H1 (cell line): ENCODE results near the gene ZDHHC24. TPM values are rescaled to one million over a fixed set of nuclear protein-coding genes. Genes with fewer than 3 reads are reported as not detected.

ENCODE experiments used
- CTCF ChIA-PET: fragments of 300-600 bp; sonication (Branson Sonifier 250); formaldehyde crosslinking; loops from one replicate; lab custom pipeline; 2021; ENCODE audit not compliant: partially characterized antibody; lab: Charles Lee
- POLR2A ChIA-PET: fragments of 300-600 bp; sonication (Branson Sonifier 250); formaldehyde crosslinking; loops from one replicate; lab custom pipeline; 2021; ENCODE audit warnings: inconsistent platforms; ENCODE audit not compliant: partially characterized antibody; lab: Charles Lee
- DNase-seq, 2 experiments: peaks; one replicate each; pipeline versions ENCODE4 v3.0.0 to v3.0.0-alpha.2; 2010 to 2022; ENCODE audit warnings: low spot score in 2 of 2, low read depth in 1 of 2, mixed read lengths in 1 of 2
- FAIRE-seq: peaks from 2 replicates; lab custom pipeline; 2011; peaks lifted over from hg19 to GRCh38; lab: Jason Lieb, UNC
- H2AFZ ChIP-seq: 2 replicates; pipeline ENCODE4 v1.8.1; 2012; ENCODE audit warnings: low read length, inconsistent platforms
- H2AK5ac ChIP-seq: 2 replicates; pipeline ENCODE4 v1.6.1; 2013; ENCODE audit warnings: low read depth, low read length
- H2BK120ac ChIP-seq: replicated peaks from 2 replicates; pipeline ENCODE3; 2013; ENCODE audit warnings: low read depth, low read length, inconsistent platforms
- H2BK12ac ChIP-seq: 2 replicates; pipeline ENCODE4 v1.6.1; 2013; ENCODE audit warnings: low read depth, low read length
- H2BK15ac ChIP-seq: 2 replicates; pipeline ENCODE4 v1.6.1; 2013; ENCODE audit warnings: low read length
- H2BK20ac ChIP-seq: 2 replicates; pipeline ENCODE4 v1.6.1; 2013; ENCODE audit warnings: low read length
- H2BK5ac ChIP-seq: 2 replicates; pipeline ENCODE4 v1.6.1; 2013; ENCODE audit warnings: low read depth, low read length
- H3K14ac ChIP-seq: 2 replicates; pipeline ENCODE4 v1.6.1; 2013; ENCODE audit warnings: inconsistent platforms; ENCODE audit not compliant: insufficient read length
- H3K18ac ChIP-seq: 2 replicates; pipeline ENCODE4 v1.6.1; 2013; ENCODE audit warnings: low read length; ENCODE audit errors: extremely low read depth
- H3K23ac ChIP-seq: 2 replicates; pipeline ENCODE4 v1.6.1; 2013; ENCODE audit warnings: inconsistent platforms; ENCODE audit not compliant: insufficient read length
- H3K23me2 ChIP-seq: 2 replicates; pipeline ENCODE4 v1.6.1; 2013; ENCODE audit warnings: low read depth, low read length
- H3K27ac ChIP-seq: 2 replicates; pipeline ENCODE4 v1.6.1; 2011; ENCODE audit warnings: low read depth, low read length, inconsistent platforms
- H3K27me3 ChIP-seq, 4 experiments: replicated peaks in 1 of 4; 1 replicate in 1 of 4; 2 replicates in 3 of 4; pipeline versions ENCODE4 v1.6.1 to v1.8.1; 2011 to 2013; ENCODE audit warnings: low read length in 3 of 4, mild to moderate bottlenecking in 3 of 4, inconsistent platforms in 2 of 4, mixed read lengths in 2 of 4, moderate library complexity in 1 of 4; ENCODE audit not compliant: control insufficient read depth in 3 of 4, insufficient read depth in 3 of 4; ENCODE audit errors: extremely low read depth in 1 of 4
- H3K36me3 ChIP-seq, 4 experiments: 2 replicates each; pipeline versions ENCODE4 v1.6.1 to v1.8.1; 2011 to 2013; ENCODE audit warnings: mild to moderate bottlenecking in 4 of 4, low read length in 3 of 4, moderate library complexity in 2 of 4, control low read depth in 1 of 4, inconsistent platforms in 1 of 4; ENCODE audit not compliant: insufficient read depth in 4 of 4, control insufficient read depth in 2 of 4
- H3K4ac ChIP-seq: replicated peaks from 2 replicates; pipeline ENCODE3; 2013; ENCODE audit warnings: low read length, low read depth, mixed read lengths, inconsistent platforms; ENCODE audit not compliant: insufficient read length
- H3K4me1 ChIP-seq, 4 experiments: replicated peaks in 1 of 4; 1 replicate in 1 of 4; 2 replicates in 3 of 4; pipeline versions ENCODE4 v1.6.1 to v1.8.1; 2011 to 2013; ENCODE audit warnings: low read length in 3 of 4, inconsistent platforms in 2 of 4, mixed read lengths in 1 of 4; ENCODE audit not compliant: insufficient read depth in 4 of 4, control insufficient read depth in 3 of 4
- H3K4me2 ChIP-seq, 2 experiments: 2 replicates each; pipeline versions ENCODE4 v1.6.1 to v1.8.1; 2011 to 2013; ENCODE audit warnings: low read depth in 2 of 2, low read length in 2 of 2, control low read depth in 1 of 2, inconsistent platforms in 1 of 2, mild to moderate bottlenecking in 1 of 2; ENCODE audit not compliant: insufficient read depth in 1 of 2
- H3K4me3 ChIP-seq, 4 experiments: fragments of 200-600, 300-600 bp in 1 of 4; sonication (generic), shearing (Covaris generic), sonication (Bioruptor Twin) in 1 of 4; 2 replicates each; pipeline versions ENCODE4 v1.5.1 to v1.8.1; 2011 to 2016; ENCODE audit warnings: low read length in 4 of 4, low read depth in 3 of 4, control low read depth in 2 of 4, inconsistent platforms in 2 of 4, mild to moderate bottlenecking in 2 of 4, mixed read lengths in 1 of 4, moderate library complexity in 1 of 4; ENCODE audit not compliant: insufficient read depth in 2 of 4; ENCODE audit errors: extremely low read depth in 1 of 4
- H3K56ac ChIP-seq: replicated peaks from 2 replicates; pipeline ENCODE3; 2013; ENCODE audit warnings: low read depth, mild to moderate bottlenecking, mixed read lengths, low read length, inconsistent platforms; ENCODE audit not compliant: insufficient read length
- H3K79me1 ChIP-seq: 2 replicates; pipeline ENCODE4 v1.6.1; 2013; ENCODE audit warnings: low read depth, low read length, control low read depth
- H3K79me2 ChIP-seq, 2 experiments: 2 replicates each; pipeline versions ENCODE4 v1.6.1 to v1.8.1; 2012 to 2013; ENCODE audit warnings: low read length in 2 of 2, mild to moderate bottlenecking in 2 of 2, inconsistent platforms in 1 of 2; ENCODE audit not compliant: insufficient read depth in 2 of 2, control insufficient read depth in 1 of 2
- H3K9ac ChIP-seq, 4 experiments: replicated peaks in 1 of 4; 1 replicate in 1 of 4; 2 replicates in 3 of 4; pipeline versions ENCODE4 v1.6.1 to v1.8.1; 2011 to 2013; ENCODE audit warnings: low read depth in 3 of 4, low read length in 3 of 4, control low read depth in 2 of 4, mild to moderate bottlenecking in 2 of 4, moderate library complexity in 2 of 4, inconsistent platforms in 1 of 4; ENCODE audit errors: extremely low read depth in 1 of 4
- H3K9me3 ChIP-seq, 2 experiments: 2 replicates each; pipeline versions ENCODE4 v1.6.1 to v1.8.1; 2012 to 2013; ENCODE audit warnings: mild to moderate bottlenecking in 2 of 2, moderate library complexity in 2 of 2, control low read depth in 1 of 2, inconsistent platforms in 1 of 2, low read depth in 1 of 2, low read length in 1 of 2, mixed read lengths in 1 of 2; ENCODE audit not compliant: insufficient read depth in 2 of 2
- H4K20me1 ChIP-seq, 2 experiments: replicated peaks in 1 of 2; 2 replicates each; pipeline versions ENCODE3 to v1.8.1; 2011 to 2013; ENCODE audit warnings: inconsistent platforms in 2 of 2, low read length in 2 of 2, mild to moderate bottlenecking in 1 of 2; ENCODE audit not compliant: insufficient read depth in 2 of 2, control insufficient read depth in 1 of 2
- H4K5ac ChIP-seq: 2 replicates; pipeline ENCODE4 v1.6.1; 2013; ENCODE audit warnings: low read length, low read depth, mixed read lengths, inconsistent platforms; ENCODE audit not compliant: insufficient read length
- H4K8ac ChIP-seq: 2 replicates; pipeline ENCODE4 v1.8.0; 2013; ENCODE audit warnings: mild to moderate bottlenecking, moderate library complexity, low read length, inconsistent platforms; ENCODE audit not compliant: insufficient read depth; ENCODE audit errors: extremely low read depth
- H4K91ac ChIP-seq: replicated peaks from 2 replicates; pipeline ENCODE3; 2013; ENCODE audit warnings: low read length, mixed read lengths, inconsistent platforms; ENCODE audit not compliant: insufficient read length
- ATF2 ChIP-seq: IDR thresholded peaks from 2 replicates; pipeline ENCODE4 v1.6.1; 2012; ENCODE audit warnings: low read length, inconsistent platforms
- CTCF ChIP-seq, 3 experiments: IDR thresholded peaks; 1 replicate in 2 of 3; 2 replicates in 1 of 3; pipeline versions ENCODE4 v1.5.1 to v1.6.1; 2011; ENCODE audit warnings: low read length in 3 of 3, mild to moderate bottlenecking in 3 of 3, inconsistent platforms in 2 of 3, low read depth in 1 of 3, moderate library complexity in 1 of 3; ENCODE audit not compliant: insufficient read depth in 1 of 3; ENCODE audit errors: control extremely low read depth in 1 of 3
- MAX ChIP-seq: IDR thresholded peaks from 2 replicates; pipeline ENCODE4 v1.6.1; 2012; ENCODE audit warnings: inconsistent platforms
- PHF8 ChIP-seq: fragments of 200-600 bp; sonication (generic); conservative IDR thresholded peaks from 2 replicates; pipeline ENCODE4 v1.7.1; 2012; ENCODE audit warnings: low read depth, mild to moderate bottlenecking, inconsistent platforms, low read length, moderate library complexity
- RAD21 ChIP-seq, 2 experiments: IDR thresholded peaks in 1 of 2; conservative IDR thresholded peaks in 1 of 2; 2 replicates each; pipeline ENCODE4 v1.6.1; 2011; ENCODE audit warnings: low read depth in 2 of 2, low read length in 2 of 2, improper control_type of control experiment in 1 of 2, inconsistent platforms in 1 of 2, mild to moderate bottlenecking in 1 of 2, moderate library complexity in 1 of 2
- WGBS, 2 experiments: shearing (Covaris generic) in 1 of 2; methylation state at CpG; one replicate each; pipeline versions ENCODE4 v1.1.6 to v1.1.7; 2013 to 2015; ENCODE audit warnings: low lambda C conversion rate in 2 of 2, mixed read lengths in 2 of 2, inconsistent platforms in 1 of 2, low coverage in 1 of 2, missing lambda C conversion rate in 1 of 2; ENCODE audit not compliant: insufficient replicate concordance in 2 of 2, insufficient coverage in 1 of 2, insufficient read length in 1 of 2; ENCODE audit errors: extremely low coverage in 1 of 2, missing lambda C conversion rate in 1 of 2; 5-methylcytosine and 5-hydroxymethylcytosine counted together
- polyA plus RNA-seq, 7 experiments: library from polyadenylated mRNA; depleted of rRNA in 3 of 7; stranded (reverse) in 5 of 7; unstranded in 2 of 7; fragments of >200 nt in 5 of 7; fragments of 200-250 nt in 2 of 7; gene quantifications; 1 replicate in 5 of 7; 2 replicates in 1 of 7; 4 replicates in 1 of 7; pipeline versions ENCODE4 v1.2.1 to v1.2.3, GENCODE V29; 2011 to 2013; ENCODE audit warnings: missing spikeins in 2 of 7, mixed read lengths in 2 of 7
- total RNA-seq: library from RNA; stranded (reverse); fragmentation: NEBNext Ultra II Directional; extraction: Animal tissue kit (Norgen Biotek cat#: 25700); gene quantifications from 2 replicates; pipeline ENCODE4 v1.2.1, GENCODE V29; 2021

The ZDHHC24 gene
- total and polyA plus RNA-seq, 2 of the 8 experiments (the other 6 are each of a cell fraction or from before 2014, with no cell fraction given) = 8.4 to 9.7 TPM

- Histone ChIP-seq H3K27me3 (no peaks in the 10 kb centered on the region), H2AFZ (no peak overlapping the region), H3K4me2 (no peak overlapping the region), H3K9ac (no peak overlapping the region), H4K8ac (peak overlapping the region; percentile 18; the same call in 1 of the 2 replicates), H4K20me1 (peaks cover 0 to 2% of the 10 kb centered on the region in 2 experiments), H3K4me1 (peaks cover 0 to 12% (median 5%) of the 10 kb centered on the region in 4 experiments; a peak in 4 of 7 replicates), H3K36me3 (peaks cover 6 to 22% (median 11%) of the 10 kb centered on the region in 4 experiments), H4K91ac (no peak overlapping the region), H2BK15ac (no peak overlapping the region), H2BK5ac (no peak overlapping the region), H3K79me1 (no peaks in the 10 kb centered on the region), H3K23ac (no peak overlapping the region), H3K4ac (no peak overlapping the region), H3K4me3 (no peak overlapping the region), H2BK120ac (no peak overlapping the region), H3K56ac (no peak overlapping the region), H3K27ac (no peak overlapping the region), H3K14ac (no peak overlapping the region), H2BK12ac (no peak overlapping the region), H3K23me2 (no peaks in the 10 kb centered on the region), H3K18ac (no peak overlapping the region), H3K79me2 (no peaks in the 10 kb centered on the region), H2AK5ac (no peak overlapping the region), H4K5ac (no peak overlapping the region), H3K9me3 (no peaks in the 10 kb centered on the region), H2BK20ac (no peak overlapping the region)
- ChIA-PET POLR2A (interaction anchor here (0.9 to 1.1 kb wide), 3 partner anchors 15 to 118 kb away, joined by 3 to 4 read pairs (median 4); partner anchors contain the start of gene DPP3), CTCF (interaction anchor here (0.7 to 3.3 kb wide), 16 partner anchors 8 to 343 kb away, joined by 3 to 18 read pairs (median 4); partner anchors contain the start of genes MRPL11 and RBM4B)
- DNase-seq (peak in 1 of 2 experiments; percentile 68), FAIRE-seq (no peak)
- no peak for TF ChIP-seq ATF2
- peak; percentile 53 to 70 for TF ChIP-seq RAD21 (IDR thresholded peaks at IDR 0.05 in 1 of 2, conservative IDR thresholded peaks at IDR 0.05 in 1 of 2; ENCODE audit: low read depth in 2 of 2, low read length in 2 of 2)
- no peak for TF ChIP-seq PHF8
- peak; percentile 32 to 53 (median 46) for TF ChIP-seq CTCF (IDR thresholded peaks at IDR 0.05; ENCODE audit: control extremely low read depth in 1 of 3, insufficient read depth in 1 of 3, low read depth in 1 of 3, low read length in 3 of 3)
- TF ChIP-seq MAX = peak; percentile 4; the same call in 1 of the 2 replicates
- 89% methylated on average over 13 of the region's 14 CpGs; no CpG with 5 or more reads in 1 of the 2 experiments for WGBS, 2 experiments
Observed at GRCh38 chr11:66494935-66495334, 50.9 kb downstream of the ZDHHC24 start.
